NCI-H1105 treated with DMSO at 0.1 percent for 48 hours (cell line): ENCODE measurements around the gene TICRR.
A peak's percentile ranks its signal among the peaks of the same experiment; 100 is the strongest.

Source experiments
- DNase-seq: peaks from one replicate; lab custom pipeline; 2025; lab: John Stamatoyannopoulos, UW

Gene TICRR

DNA sequence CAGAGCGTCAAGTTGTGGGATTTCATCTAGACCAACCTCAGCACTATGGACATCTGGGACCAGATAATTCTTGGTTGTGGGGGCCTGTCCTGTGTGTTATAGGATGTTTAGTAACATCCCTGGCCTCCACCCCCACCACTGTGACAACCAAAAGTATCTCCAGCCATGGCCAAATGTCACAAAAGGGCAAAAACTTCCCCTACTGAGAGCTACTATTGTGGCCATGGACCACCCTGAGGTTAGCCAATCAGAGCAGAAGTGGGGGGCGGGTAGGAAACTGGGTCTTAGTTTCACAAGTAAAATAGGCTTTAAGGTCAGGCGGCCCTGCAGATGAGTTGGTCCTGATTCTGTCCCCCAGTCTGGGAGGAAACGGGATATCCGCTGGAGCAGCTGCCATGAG is 54.6 kb downstream of the TICRR start:
- DNase-seq: no peak

DNA sequence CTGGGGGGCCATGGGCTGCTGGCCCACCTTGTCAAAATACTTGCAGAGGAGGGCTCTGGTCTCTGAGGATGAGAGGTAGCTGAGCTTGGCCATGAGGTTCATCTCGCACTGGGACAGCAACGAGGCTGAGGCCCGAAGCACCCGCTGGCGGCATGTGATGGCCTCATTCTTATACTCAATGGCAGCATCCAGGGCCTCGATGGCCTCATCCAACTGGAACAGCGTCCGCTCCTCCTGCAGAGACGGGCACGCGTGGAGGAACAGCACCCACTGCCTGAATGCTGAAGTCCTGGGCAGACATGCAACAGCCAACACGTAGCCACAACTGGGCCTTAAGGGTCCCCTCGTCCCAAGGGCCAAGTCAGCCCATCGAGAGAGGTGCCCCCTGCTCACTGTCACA is 55.0 kb downstream of the TICRR start:
- no peak for DNase-seq

DNA sequence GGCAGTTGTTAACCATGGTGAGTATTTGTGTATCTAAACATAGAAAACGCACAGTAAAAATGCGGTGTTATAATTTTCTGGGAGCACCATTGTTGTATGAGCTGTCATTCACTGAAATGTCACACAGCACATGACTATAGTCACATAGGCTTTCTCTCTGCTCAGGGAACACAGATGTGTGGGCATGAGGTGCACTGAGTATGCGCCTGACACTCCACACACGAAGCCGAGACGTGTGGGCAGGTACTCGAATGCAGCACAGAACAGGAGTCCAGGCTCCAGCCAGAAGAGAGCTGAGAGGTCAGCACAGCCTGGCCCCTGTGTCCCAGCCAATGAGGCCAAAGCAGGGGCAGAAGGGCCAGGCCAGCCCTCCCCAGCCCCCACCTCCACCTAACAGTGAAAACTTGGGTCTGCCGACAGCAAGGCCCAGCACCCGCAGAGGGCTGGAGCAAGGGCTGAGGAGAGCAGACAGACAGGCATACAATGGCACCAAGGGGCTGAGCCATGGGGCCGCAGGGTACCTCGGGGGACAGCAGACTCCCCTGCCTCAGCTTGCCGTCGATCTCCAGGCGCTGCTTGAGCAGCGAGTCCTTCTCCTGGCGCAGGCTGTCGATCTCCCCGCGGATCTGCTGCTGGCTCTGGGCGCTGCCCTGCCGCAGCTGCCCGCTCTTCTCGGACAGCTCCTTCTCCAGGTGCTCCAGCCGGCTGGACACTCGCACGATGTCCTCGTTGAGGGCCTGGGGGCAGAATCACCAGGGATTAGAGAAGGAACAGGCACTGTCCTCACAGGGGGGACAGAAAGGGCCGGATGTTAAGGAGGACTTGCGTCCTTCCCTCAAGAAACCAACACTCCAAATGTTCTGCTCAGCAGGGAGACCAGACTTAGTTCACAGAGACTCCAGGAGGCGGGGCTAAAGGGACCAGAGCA is 56.0 kb downstream of the TICRR start:
- no peak for DNase-seq

DNA sequence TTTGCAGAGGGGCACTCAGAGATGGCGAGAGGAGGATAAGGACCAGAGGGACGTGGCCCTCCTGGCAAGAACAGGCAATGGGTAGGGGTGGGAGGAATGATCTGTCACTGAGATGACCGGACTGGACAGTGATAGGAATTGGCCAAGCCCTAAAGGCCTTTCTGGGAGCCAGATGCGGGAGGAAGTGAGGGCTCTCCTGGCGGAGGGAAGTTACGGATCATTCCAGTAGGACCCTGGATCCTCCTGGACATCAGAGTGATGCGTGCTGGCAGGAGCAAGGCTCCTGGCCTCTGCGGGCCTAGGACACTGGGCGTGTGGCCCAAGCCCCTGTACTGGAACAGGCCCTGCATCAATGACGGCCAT is 56.6 kb downstream of the TICRR start:
- DNase-seq: no peak

DNA sequence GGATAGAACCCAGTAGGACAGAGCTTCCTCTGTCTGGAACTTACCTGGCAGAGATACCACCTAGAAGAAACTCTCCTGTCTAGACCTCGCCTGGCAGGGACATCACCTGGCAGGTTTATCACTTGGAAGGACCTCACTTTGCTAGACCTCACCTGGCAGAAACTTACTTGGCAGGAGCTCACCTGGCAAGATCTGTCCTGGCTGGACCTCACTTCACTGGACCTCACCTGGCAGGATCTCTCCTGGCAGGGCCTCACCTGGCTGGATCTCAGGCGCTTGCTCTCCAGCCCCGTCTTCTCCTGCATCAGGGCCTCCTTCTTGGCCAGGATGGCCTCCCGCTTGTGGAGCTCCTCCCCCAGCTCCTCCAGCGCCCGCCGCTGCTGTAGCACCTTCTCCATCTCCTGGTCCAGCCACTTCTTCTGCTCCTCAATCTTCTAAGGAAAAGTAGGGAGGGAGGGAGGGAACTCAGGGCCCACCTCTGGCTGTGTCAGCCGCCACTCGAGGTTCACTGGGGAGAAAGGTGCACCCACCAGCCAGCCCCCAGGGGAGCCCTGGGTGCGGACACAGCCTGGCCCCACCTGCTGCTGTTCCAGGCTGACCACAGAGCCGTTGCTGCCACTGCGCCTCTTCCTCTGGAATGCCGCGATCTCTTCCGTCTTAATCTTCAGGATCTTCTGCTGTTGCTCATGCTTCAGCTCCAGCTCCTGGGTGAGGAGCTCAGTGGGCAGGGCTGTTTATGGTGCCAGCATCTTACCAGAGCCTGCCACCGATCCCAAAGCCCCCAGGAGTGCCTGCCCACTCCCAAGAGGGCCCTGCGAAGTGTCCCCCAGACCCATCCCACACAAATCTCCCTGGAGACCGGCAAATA is 57.5 kb downstream of the TICRR start:
- no peak for DNase-seq

DNA sequence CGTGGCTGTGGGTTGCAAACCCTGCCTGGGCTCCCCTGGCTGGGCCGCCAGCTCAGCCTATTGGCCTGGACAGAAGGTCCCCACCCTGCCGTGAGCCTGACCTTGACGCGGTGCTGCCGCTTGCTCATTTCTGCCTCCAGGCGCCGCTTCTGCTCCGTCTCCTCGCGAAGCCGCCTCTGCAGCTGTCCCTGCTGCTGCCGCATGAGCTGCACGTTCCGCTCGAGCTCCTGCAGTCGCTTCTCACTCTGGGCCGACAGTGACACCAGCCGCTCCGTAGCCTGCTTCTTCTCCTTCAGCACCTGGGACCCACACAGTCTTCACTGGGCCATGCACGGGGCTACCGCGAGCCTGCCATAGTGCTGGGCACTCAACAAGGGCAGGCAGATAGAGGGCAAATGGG is 58.3 kb downstream of the TICRR start:
- no peak for DNase-seq

DNA sequence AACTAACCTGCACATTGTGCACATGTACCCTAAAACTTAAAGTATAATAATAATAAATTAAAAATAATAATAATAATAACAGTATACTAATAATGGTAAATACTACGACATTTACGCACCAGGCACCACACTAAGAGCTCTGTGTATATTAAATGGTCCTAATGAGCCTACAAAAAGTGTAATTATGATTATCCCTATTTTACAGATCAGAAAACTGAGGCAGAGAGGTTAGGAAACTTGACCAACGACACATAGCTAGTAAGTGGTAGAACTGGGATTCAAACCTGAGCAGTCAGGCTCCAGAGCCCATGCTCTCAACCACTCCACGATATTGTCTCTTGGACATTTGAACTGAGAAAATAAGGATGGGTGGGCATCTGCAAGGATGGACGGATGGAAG is 65.0 kb downstream of the TICRR start:
- no peak for DNase-seq

DNA sequence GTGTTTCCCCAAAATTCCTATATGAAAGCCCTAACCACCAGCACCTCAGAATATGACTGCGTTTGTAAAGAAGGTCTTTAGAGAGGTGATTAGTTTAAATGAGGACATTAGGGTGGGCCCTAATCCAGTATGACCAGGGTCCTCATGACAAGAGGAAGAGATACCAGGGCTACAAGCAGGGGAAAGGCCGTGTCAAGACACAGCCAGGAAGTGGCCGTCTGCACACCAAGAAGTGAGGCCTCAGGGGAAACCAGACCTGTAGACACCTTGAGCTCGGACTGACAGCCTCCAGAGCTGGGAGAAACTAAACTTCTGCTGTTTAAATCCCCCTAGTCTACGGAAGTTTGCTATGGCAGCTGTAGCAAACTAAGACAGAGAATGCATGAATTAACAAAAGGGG is 65.8 kb downstream of the TICRR start:
- no peak for DNase-seq

DNA sequence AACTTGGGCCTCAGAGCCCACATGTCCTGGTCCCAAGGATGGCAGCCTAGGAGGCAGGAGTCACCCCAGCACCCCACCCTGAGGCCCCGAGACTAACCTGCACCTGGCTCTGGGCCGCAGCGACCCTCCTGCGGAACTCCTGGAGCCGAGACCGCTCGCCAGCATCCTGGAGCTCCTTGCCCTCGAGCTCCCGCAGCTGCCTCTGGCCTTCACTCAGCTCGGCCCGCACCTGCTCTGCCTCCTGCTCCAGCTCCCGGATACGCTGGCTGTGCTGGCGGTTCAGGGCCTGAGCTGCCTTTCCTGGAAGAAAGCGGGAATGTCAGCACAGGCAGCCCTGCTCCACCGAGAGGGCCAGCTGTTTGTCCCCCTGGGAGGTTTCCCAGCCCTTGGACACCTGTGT is 66.8 kb downstream of the TICRR start:
- no peak for DNase-seq

DNA sequence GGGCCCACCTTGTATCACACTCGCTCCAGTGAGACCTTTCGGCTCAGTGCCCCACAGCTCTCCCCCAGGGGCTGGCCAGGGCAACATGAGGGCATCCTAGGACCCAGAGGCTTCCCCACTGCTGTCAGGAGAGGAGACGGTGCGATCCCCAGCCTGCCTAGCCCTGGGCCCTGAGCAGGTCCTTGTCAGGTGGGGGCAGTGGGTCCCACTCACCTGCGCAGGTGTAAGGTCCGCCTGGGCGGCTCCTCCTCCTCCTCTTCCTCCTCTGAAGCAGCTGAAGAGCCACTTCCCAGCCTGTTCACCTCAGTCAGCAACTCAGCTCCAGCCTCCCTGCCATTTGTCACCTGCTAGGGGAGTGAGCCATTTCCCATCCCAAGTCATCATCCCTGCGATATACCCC is 70.4 kb downstream of the TICRR start:
- no peak for DNase-seq

DNA sequence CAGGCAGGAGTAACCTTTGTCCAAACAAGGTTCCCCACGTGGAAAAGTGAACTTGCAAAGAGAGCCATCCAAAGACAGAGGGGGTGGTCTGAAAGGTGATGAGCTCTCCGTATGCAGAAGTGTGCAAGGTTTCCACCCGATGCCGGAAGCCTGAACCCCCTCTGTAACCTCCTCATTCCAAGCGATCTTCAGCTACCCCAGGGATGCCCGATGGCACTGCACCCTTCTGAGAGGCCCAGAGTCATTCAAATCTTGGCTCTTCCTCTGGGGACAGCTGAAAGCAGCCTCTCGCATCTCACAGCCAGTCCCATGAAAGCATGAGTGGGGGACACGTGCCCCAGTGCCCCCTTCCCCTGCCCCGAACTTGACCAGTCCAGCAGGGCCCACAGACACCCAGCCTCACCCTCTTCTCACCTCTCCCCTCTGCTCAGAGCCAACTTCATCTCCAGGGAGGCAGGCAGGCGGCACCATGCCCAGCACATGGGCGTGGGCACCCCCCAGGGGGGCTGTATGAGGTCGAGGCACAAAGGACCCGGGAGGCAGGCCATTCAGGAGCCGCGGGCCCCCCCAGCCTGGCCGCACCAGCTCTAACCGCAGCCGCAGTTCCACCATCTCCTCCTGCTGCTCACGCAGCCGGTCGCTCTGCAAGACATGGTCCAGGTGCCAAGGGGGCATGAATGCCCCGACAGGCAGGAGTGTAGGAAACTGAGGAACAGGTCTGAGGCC is 71.3 kb downstream of the TICRR start:
- no peak for DNase-seq

DNA sequence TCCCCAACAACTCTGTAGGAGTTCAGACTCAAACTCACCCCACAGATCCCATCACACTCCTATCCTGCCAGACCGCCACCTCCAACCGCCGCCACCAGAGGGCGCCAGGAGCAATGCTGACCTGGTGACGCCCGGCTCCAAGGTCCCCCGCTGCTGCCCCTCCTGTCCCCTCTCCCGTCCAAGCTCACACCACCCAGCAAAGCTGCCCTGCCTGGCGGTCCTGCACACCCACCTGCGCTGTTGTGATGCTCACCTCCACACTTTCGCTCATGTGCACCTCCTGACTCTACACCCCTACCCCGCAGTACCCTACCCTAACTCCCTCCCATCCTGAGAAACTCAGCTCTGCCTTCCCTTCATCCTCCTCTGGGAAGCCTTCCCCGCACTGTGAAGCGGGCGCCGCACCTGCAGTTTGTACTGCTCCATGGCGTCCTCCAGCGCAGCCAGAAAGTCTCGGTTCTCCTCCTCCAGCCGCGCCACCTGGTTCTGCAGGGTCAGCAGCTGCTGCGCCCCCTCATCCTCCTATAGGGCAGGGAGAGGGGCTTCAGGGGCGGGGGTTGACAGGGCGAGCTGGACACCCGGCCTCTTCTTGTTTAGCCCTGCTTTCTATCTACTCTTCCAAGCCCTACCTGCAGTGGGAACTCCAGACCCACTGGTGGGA is 72.1 kb downstream of the TICRR start:
- DNase-seq: peak; percentile 10

DNA sequence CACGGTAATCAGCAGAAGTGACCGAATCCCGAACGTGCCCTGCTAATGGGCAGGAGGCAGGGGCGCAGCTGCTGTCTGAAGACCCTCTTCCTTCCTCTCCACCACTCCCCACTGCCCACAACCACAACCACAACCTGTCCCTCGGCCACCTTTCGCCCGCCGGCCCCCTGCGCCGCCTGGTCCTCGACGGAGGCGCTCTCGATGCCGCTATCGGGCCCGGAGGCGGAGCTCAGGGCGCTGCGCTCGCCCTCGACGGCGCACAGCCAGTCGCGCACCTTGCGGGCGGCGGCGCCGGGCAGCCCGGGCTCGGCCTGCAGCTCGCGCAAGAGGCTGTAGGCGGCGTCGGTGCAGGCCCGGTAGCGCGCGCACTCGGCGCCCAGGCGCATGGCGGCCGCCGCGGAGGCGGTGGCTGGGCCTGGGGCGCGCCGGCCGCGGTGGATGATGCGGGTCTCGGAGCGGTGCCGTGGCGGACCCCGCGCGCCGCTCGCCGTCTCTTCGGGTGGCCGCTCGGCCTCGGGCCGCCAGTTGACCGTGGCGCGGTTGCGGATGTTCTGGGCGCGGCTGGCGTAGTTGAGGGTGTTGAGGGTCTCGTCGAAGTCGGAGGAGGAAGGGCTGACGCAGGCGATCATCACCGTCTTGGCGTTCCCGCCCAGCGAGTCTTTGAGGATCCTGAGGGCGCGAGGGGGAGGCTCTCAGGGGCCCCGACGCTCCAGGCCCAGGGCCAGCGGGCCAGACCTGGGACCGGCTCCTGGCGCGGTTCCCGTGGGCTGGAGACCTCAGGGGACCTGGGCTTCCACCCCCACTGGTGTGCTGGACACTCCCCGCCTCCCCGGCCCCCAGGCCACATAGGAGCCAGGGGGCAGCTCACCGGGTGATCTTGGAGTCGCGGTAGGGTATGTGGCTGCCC is 73.1 kb downstream of the TICRR start:
- no peak for DNase-seq

DNA sequence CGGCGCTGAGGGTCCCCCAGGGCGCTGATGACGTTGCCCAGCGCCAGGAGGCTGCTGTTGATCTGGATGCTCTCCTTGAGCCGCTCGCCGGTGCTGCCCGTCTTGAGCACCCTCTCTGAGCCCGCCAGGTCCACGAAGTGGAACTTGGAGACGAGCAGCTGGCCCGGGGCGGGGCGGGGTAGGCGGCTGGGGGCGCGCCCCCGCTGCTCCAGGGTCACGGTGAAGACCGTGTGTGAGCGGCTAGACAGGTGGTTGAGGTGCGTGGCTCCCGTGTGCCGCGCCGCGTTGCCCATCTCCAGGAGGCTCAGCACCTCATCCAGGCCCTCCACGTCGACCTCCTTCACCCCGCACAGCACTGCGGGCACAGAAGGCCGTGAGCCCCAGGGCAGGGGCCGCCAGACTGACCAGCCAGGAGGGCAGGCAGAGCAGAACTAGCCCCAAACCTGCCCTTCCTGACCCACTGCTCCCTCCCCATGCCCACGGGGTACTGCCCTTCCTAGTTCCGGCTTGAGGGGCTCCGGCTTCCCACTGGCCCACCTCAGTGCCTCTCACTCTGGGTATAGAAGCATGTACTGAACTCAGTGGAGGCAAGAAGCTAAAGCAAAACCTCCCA is 73.8 kb downstream of the TICRR start:
- no peak for DNase-seq

DNA sequence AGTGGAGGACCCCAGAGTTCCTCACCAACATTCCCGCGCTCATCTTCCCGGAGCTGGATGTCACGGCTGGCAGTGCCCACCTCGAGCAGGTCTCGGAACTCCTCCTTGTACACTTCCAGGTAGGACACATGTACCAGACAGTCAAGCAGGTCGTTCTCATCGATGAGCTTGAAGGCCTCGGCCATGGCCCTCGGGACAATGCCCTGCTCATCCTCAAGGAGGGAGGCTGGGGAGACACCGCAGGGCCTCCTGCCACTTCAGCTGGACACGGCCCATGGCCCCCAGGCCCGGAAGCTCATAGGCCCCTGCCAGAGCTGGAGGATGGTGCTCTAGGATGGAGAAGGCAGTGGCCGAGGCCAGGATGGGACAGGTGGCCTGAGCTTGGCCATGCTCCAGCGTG is 74.4 kb downstream of the TICRR start:
- no peak for DNase-seq

DNA sequence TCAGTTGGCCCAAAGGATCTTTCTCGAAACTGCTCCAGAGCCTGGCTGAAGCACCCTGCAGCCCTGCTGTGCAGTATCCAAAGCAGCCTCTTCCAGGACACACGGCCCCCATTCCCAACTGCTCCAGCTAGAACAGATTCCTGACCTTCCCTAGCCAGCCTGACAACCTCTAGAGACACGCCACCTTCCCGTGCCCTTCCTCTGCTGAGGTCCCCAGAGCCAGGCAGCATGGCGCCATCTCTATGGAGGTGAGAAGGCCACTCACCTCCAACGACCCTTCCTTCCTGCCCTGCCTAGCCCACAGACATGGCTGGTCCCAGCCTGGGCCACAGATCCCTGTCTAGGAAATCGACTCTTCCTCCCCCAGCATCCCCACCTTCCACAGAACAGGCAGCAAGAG is 76.9 kb downstream of the TICRR start:
- no peak for DNase-seq

DNA sequence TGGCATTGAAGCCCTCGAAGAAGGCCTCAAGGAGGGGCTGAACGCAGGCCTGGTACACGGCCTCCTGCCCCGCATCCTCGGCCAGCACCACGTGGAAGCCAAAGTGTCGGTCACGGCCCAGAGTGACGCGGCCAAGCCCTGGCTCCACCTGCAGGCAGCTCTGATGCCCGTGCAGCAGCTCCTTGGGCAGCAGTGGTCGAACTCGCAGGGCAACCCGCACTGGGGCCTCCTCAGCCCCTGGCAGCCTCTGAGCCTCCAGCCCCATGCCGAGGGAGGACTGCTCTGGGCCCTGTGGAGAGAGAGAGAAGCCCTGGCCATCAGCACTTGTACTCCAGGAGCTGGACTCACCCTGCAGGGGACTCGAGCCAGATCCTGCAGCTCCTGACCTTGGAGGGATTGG is 77.4 kb downstream of the TICRR start:
- no peak for DNase-seq

DNA sequence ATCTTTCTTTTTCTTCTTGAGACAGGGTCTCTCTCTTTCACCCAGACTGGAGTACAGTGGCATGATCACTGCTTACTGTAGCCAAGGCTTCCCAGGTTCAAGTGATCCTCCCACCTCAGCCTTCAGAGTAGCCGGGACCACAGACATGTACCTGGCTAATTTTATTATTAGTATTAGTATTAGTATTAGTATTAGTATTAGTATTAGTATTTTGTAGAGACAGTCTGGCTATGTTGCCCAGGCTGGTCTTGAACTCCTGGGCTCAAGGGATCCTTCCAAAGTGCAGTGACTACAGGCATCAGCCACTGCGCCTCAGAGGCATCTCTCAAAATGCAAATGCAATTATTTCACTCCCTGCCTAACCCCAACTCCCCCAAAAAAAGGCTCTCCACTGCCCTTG is 78.3 kb downstream of the TICRR start:
- no peak for DNase-seq

DNA sequence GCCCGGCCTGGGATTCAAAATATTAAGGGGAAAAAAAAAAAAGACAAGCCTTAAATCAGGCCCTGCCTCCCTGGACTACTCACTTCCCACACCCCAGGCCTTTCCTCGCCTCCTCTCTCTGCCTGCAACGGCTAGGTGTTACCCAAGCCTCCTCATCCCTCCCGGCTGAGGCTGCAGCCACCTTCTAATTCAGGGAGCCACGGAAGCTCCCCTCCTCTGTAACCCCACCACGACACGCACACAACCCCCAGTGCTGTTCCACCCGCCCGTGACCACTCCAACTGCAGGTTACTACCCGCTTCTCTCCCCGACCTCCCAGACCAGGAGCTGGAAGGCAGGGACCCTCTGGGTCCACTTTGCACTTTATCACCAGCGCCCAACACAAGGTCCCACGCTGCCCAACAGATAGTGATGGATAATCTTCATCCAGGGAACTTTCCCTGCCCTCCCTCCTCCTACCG is 79.1 kb downstream of the TICRR start:
- no peak for DNase-seq
